GM21825 (cell line): Measurements from ENCODE around the gene UNC119.

ENCODE experiments used
- ATAC-seq: cut with Tn5 transposase; IDR thresholded peaks from one replicate; pipeline ENCODE4 v1.9.1; 2021; ENCODE audit warnings: mild to moderate bottlenecking, moderate library complexity; ENCODE audit not compliant: unreplicated experiment

Gene UNC119

DNA sequence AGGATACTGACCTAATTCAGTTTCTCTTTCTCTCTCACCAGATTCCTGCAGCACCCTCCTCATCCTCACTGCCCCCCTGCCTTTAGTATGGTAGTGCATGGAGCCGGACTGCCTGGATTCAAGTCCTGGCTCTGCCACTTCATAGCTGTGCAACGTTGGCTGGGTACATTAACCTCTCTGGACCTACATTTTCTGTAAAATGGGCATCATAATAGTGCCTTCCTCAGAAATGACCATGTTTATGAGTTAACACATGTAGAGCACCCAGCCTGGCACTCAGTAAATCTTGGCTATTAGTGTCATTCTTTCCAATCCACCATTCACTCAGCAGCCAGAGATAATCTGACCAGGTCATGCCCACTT is 7.3 kb downstream of the UNC119 start:
- ATAC-seq: no peak

DNA sequence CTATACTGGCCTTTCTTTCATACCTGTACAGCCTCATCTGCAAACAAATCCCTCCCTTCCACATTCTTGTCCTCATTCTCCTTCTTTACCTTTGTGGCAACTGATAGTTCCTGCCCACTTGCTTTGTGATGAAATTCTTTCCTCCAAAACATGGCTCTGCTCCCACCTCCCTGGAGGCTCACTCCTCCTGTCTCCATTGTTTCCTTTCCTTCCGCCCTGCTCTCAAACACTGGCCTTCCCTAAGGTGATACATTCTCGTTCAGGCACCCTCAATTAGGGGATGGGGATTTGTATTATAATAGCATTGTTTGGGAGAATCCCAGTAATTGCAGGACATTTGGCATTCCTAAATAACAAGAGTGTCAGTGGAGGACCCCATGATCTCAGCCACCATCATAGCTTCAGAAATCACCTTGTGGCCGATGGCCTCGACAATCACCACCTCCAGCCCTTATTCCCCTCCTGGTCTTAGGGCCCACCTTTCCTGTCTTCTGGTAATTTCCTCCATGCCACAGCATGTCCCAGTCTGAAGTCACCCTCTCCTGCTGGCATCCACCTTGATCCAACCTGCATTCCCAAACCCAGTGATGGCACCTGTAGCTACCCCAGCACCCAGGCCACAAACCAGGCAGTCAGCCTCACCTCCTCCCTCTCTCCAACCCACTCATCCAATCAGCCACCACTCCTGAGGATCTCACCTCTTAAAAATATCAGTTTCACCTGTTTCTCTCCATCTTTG is 7.9 kb downstream of the UNC119 start:
- ATAC-seq: no peak

DNA sequence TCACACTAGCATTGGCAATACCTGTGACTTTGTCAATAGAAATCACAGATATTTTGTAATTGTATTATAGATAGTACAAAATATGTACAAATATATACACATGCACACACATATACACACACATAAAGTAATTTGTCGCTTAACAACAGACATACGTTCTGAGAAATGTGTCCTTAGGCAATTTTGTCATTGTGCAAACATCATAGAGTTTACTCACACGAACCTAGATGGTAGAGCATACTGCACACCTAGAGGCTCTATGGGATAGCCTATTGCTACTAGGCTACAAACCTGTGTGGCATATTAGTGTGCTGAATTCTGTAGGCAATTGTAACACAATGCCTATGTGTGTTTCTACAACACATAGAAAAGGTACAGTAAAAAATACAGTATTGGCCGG is 11.0 kb downstream of the UNC119 start:
- no peak for ATAC-seq

DNA sequence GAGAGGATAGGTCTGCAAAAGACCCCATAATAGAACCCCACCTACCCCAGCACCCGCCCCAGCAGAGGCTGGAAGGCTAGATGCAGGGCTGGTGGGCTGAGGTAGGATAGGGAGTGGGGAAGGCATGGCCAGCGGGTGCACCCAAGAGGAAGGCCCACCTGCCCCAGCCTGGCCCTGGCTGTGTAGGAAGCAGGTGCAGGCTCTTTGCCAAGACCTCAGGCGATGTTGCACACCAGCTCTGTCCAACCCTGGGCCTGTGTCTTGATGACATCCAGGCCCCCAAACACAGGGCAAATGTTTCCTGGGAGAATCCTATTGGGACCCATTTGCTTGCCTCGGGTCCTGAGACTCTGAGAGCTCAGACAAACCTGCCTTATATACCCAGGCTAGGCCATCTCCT is 12.2 kb downstream of the UNC119 start:
- ATAC-seq: no peak

DNA sequence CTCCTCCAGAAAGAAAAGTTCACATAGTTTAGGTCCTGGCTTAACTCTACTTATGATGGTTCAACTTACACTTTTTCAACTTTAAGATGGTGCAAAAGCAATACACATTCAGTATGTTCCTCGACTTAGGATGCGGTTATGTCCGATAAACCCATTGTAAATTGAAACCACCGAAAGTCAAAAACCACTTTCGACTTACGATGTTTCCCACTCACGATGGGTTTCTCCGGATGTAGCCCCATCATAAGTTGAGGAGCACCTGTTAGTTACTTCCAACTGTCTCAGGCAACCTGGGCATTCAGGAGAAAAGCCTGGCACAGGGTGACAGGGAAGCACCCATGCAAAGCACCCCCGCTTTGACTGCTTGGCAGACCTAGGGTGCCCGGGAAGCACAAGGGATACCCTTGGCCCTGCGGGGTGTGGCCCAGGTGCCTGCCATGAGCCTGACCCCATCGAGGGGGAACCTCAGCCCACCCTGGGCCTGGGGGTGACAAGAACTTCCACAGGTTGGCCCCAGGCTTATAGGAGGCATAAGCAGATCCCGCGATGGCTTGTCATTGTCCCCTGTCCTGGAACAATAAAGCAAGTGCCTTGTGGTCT is 14.0 kb downstream of the UNC119 start:
- ATAC-seq: no peak

DNA sequence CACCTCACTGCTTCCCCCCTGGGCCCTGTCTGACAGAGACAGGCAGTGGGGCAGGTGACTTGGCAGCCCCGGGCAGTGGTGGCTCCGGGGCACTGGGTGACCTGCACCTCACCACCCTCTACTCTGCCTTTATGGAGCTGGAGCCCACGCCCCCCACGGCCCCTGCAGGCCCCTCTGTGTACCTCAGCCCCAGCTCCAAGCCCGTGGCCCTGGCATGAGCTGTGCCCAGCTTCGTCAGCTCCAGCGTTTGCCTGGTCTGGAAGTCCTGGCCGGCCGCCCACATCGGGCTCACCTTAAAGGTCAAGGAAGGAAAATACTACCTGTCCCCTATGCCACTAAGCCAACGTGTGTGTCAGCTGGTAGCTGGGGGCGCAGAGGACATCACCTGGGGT is 15.2 kb downstream of the UNC119 start:
- ATAC-seq: no peak

DNA sequence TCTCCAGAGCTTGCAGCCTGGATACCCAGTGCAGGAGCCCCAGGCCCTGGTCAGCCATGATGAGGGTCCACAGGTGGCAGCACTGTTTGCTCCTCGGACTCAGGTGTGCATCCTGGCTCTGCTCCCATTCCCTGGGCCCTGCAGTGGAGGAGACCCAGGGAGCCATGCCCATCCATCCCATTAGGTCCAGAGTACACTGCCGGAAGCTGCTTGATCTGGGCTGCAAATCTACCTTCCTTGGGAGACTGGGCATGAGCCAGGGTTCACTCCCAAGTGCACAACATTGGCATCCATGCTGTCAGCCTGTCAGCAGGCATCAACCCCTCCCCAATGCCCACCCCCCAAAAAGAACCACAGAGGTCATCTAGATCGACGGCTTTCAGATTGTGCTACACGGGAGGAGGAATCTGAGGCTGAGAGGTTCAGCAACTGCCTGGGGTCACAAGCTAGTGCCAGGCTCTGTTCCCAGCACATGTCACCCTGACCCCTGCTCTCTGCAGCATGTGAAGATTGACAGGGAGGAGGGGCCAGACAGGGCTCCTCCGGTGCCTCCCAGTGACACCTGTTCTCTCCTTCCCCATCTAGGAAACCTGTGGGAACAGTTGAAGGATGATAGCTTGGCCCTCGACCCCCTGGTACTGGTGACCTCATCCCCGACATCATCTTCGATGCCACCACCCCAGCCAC is 15.7 kb downstream of the UNC119 start:
- no peak for ATAC-seq

DNA sequence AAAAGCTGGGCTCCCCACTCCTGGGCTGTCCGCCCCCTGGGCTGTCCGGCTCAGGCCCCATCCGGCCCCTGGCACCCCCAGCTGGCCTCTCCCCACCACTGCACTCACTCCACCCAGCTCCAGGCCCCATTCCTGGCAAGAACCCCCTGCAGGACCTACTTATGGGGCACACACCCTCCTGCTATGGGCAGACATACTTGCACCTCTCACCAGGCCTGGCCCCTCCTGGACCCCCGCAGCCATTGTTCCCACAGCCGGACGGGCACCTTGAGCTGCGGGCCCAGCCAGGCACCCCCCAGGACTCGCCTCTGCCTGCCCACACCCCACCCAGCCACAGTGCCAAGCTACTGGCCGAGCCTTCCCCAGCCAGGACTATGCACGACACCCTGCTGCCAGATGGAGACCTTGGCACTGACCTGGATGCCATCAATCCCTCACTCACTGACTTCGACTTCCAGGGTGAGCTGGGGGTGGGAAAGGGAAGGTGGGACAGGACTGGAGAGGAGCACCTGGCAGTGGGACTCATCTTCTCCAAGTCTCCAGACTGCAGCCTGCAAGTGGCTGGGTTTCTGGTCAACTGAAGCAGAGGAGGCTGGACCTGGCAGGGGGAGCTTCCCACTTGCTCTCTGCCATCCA is 17.6 kb downstream of the UNC119 start:
- ATAC-seq: no peak

DNA sequence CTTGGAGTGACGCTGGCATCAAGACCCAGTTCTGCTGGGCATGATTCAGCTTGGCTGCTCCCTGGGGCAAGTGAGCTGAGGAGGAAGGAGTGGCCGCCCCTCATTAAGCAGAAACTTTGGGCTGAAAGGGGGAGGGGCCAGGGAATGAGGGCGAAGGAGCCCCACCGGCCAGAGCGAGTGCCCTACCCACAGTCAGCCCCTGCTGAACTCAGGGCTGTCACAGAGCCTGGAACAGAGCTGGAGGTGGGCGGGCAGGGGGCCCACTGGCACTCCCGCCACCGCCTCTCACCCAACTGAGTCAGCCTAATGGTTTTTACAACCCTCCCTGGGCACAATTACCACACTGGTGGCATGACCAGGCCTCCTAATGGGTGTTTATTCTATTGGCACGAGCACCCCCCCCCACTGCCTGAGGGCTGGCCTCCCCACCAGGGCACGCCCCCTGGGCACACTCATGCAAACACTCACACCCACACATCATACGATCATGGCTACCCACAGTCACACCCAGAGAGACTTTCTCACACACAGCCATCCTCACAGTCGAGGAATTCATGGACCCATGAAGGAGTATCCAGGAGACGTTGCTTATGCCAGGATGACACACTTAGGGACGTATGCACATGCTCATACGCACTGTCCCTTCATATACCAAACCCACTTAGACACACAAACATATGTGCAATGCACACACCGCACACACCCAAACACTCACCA is 19.2 kb downstream of the UNC119 start:
- no peak for ATAC-seq

DNA sequence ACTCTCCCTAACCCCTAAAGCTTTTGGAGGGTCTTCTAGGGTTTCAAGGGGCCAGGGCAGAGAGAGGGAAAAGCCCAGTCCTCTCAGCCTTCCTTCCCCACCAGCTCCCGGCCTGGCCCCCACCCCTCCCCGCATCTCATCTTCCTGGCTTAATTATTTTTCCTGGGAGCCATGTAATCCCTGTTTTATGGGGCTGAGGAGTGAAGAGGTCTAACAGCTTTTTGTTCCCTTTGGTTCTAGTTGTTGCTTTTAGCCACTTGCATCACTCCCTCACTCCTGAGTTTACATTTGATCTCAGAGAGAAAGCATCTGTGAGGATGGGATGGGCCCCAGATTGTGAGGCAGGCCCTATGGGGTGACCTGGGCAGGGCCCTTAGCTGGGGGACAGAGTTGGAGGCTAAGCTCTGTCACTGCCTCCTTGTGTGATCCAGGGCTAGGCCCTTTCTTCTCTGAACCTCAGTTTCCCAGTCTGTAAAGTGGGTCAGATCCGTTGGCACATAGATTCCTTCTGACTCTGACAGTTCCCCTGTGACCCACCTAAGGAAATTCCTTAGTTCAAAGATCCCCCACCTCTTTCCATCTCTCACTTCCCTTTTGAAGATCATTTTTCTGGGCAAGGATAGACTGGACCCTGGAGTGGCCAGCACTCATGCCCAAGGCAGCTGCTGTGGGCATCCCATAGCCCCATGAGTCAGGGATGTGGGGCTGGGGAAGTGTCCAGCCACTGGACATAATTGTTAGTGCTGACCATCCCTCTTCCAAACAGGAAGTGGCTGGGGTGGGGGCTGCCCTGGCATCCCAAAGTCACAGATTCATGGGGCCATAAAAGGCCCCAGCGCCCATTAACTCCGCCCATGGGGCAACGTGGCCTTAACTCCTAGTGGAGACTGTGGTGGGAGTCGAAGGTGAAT is 20.1 kb downstream of the UNC119 start:
- no peak for ATAC-seq

DNA sequence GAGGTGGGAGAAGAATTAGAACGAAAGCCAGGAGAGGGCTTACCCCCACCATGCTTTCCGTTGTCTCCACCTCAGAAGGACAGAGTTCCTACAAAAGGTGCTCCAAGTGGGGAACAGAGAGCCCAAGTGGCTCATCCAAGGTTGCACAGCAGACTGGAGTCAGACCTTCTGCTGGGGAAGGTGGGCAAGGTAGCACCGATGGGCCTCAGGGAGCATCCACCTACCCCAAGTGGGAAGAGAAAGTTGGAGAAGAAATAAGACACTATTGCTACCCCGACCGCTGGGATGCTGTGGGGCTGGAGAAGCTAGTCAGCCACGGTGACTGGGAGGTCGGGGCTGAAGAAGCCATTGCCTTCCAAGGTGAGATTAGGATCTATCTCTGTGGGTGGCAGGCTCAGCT is 21.5 kb downstream of the UNC119 start:
- no peak for ATAC-seq

DNA sequence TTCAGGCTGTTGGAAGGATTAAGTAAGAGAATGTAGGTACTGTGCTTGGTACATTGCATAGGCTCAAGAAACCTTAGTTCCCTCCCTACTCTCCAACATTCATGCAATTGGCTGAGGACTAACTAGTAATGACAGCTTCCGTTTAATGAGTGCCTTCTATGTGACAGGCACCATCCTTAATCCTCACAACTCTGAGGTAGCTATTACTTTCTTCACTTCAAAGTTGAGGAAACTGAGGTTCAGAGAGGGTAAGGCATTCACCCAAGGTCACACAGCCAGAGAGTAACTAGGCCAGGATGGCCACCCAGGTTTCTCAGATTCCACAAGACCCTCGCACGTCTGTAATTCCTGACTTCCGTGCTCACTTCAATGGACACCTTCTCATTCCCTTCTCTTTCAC is 22.2 kb downstream of the UNC119 start:
- no peak for ATAC-seq

DNA sequence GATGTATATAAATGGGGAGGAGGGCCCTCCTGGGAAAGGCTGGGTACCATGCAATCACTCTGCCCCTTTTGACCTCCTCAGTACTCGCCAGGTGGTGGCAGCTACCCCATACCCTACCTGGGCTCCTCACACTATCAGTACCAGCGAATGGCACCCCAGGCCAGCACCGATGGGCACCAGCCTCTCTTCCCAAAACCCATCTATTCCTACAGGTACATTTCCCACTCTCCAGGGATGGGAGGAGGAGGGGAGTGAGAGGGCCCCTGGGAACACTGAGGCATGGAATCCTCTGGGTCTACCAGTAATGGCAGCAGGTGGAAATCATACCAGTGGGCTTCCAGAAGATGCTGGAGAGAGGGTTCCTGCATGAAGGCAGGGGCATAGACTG is 23.4 kb downstream of the UNC119 start:
- ATAC-seq: no peak

DNA sequence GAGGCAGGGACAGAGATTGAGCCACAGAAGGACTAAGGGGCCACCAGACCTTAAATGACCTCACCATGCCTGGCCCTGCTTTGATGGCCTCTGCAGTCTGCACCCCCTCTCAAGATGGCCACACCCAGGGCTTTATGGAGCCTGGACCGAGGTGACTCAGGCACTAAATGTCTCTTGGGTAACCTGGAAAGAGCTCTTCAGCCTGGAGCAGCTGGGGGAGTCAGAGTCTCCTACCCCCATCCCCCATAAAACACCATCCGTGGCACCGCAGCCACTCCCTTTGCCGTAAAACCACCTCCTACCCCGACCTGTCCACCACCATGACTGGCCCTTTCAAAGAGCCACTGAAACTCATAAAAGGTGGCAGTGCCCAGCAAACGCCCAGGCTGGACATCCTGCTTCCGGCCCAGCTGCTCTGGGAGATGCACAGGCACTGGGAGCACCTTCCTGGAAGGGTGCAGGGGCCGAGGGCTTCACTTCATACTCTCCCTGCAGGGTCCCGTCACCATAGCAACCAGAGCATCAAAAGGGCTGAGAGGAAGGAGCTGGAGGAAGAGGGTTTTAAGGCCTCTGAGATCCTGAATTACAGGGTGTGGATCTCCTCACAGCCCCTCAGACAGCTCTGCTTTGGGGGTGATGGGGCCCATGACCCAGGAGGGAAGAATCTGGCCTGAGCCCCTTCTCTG is 24.0 kb downstream of the UNC119 start:
- no peak for ATAC-seq

DNA sequence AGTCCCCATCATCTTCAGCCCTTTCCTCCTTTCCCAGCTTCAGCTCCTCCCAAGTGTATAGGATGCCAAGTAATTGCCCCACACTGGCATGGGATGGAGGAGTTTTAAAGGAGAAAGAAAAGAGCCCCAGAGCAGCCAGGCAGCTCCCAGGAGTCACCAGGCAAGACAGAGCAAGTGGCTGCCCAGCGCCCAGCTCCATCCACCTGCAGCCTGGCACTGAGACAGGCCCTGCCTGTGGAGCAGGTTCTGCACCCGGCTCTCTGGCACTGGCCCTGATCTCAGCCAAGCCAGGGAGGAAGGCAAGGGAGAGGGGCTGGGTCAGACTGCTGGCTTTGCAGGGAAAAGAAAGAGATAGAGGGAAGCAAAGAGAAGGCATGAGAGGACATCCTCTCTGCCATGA is 24.6 kb downstream of the UNC119 start:
- ATAC-seq: no peak

DNA sequence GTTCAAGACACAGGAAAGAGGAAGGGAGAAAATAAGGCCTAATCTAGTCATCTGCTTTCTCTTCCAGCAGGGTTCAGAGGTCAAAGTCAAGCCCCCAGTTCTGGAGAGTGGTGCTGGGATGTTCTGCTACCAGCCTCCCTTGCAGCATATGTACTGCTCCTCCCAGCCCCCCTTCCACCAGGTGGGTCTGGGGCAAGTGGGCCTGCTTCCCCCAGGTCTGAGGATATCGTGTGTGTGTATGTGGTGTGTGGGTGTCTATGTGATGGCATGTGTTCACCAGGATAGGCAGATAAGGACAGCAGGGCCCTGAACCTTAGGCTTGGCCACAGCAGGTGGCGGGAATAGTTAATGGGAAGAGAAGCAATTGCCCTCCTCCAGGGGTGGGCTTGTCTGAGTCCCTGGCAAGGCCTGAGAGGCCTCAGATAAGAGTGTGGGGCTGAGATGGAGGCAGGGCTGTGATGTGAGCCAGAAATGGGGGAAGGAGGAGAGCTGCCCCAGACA is 25.2 kb downstream of the UNC119 start:
- ATAC-seq: no peak

DNA sequence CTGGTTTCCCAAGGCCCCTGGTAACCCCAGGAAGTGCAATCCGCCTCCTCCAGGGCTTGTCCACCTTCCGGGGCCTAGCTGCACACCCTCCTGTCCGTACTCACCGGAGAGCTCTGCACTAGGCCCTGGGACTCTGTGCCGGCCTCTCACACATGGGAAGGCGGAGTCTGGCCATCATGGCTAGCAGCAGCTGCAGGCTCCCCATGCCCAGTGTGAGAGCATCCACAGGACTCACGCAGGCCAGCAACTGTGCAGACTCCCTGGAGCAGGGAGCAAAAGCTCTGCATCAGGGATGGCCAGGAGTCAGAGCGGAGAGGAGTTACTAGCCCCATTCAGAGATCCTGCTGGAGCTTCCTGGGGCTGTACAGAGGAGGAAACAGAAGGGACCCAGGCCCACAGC is 26.0 kb downstream of the UNC119 start:
- ATAC-seq: no peak

DNA sequence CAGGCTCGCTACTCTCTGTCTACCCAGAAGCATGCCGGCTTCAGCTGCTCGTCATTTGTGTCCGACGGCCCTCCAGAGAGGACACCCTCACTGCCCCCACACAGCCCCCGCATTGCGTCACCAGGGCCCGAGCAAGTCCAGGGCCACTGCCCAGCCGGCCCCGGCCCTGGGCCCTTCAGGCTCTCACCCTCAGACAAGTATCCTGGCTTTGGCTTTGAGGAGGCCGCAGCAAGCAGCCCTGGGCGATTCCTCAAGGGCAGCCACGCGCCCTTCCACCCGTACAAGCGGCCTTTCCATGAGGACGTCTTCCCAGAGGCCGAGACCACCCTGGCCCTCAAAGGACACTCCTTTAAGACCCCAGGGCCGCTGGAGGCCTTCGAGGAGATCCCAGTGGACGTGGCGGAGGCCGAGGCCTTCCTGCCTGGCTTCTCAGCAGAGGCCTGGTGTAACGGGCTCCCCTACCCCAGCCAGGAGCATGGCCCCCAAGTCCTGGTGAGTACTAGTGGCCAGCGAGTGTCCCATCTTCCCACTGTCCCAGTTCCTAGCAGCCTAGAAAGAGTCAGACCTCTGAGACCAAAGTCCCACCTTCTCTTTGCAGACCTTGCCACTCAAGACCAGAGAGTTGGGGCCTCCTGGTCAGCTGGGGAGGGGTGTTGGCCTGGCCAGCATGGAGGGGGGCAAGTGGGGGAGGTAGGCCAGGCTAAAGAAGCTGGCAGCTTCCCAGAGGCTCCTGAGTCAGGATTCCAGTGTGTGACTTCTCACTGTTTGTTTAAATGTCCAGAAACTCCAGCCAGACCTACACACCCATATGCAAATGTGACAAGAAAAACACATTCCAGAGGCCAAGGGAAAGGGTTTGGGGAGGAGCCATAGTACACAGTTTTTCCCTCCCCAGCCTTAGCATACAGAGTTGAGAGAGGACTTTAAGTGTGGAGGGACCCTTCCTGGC is 27.7 kb downstream of the UNC119 start:
- no peak for ATAC-seq
